GM12865 (cell line): ENCODE results near the gene SEMA3C.

Experiments used
- DNase-seq: peaks from one replicate; pipeline ENCODE4 v3.0.0; 2010; ENCODE audit warnings: low read depth
- H3K4me3 ChIP-seq: 2 replicates; pipeline ENCODE4 v1.5.1; 2011; ENCODE audit warnings: mild to moderate bottlenecking, low read depth, low read length, control low read depth
- CTCF ChIP-seq: IDR thresholded peaks from 2 replicates; pipeline ENCODE4 v1.5.1; 2011; ENCODE audit warnings: low read length, control low read depth, low read depth, inconsistent platforms; ENCODE audit not compliant: insufficient read depth; ENCODE audit errors: missing control alignments

Gene SEMA3C

GRCh38 chr7:80832006-80832405 lies 86.8 kb downstream of the SEMA3C start:
- H3K4me3 ChIP-seq, result no peak overlapping the region
- no peak for DNase-seq
- no peak for TF ChIP-seq CTCF

- TF ChIP-seq CTCF, result no peak
- no peak for DNase-seq
- no peak overlapping the region for H3K4me3 ChIP-seq
These were observed 88.1 kb downstream of the SEMA3C start for GRCh38 chr7:80830584-80831285.

DNA sequence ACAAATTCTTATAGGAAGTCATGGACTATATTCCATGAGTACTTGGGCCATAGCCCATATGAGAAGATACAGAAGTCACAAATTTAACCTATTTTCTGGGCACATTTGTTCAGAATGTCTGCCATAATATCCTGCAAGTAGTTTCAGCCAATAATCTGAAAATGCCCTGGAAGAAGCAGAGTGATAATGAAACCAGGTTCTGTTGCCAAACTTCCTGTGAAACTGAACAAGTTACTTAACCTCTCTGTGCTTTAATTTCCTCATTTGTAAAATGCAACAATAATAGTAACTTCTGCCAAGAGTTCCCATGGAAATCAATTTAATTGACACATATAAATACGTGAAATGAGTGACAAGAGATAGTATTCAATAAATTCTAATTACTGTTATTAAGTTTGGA lies 88.8 kb downstream of the SEMA3C start:
- TF ChIP-seq CTCF, result no peak
- DNase-seq, result no peak
- H3K4me3 ChIP-seq, result no peak overlapping the region

GRCh38 chr7:80829527-80829926 lies 89.3 kb downstream of the SEMA3C start:
- H3K4me3 ChIP-seq, result no peak overlapping the region
- no peak for TF ChIP-seq CTCF
- no peak for DNase-seq

- H3K4me3 ChIP-seq, result no peak overlapping the region
- TF ChIP-seq CTCF, result no peak
- no peak for DNase-seq
These were observed 91.6 kb downstream of the SEMA3C start for GRCh38 chr7:80827239-80827633.

GRCh38 chr7:80826520-80827238 lies 92.2 kb downstream of the SEMA3C start:
- DNase-seq, result no peak
- no peak overlapping the region for H3K4me3 ChIP-seq
- no peak for TF ChIP-seq CTCF
